22Rv1 (cell line): Measurements from ENCODE around the gene KIF26B.

Experiments used
- ZFX ChIP-seq: fragments of 450-650 bp; IDR thresholded peaks from 2 replicates; pipeline ENCODE4 v1.6.1; 2017; ENCODE audit warnings: antibody characterized with exemption, borderline replicate concordance
- TF ChIP-seq, protein P1 (sequence below): fragments of 450-650 bp; IDR thresholded peaks from 2 replicates; pipeline ENCODE4 v1.5.1; 2017; ENCODE audit warnings: mild to moderate bottlenecking

DNA sequence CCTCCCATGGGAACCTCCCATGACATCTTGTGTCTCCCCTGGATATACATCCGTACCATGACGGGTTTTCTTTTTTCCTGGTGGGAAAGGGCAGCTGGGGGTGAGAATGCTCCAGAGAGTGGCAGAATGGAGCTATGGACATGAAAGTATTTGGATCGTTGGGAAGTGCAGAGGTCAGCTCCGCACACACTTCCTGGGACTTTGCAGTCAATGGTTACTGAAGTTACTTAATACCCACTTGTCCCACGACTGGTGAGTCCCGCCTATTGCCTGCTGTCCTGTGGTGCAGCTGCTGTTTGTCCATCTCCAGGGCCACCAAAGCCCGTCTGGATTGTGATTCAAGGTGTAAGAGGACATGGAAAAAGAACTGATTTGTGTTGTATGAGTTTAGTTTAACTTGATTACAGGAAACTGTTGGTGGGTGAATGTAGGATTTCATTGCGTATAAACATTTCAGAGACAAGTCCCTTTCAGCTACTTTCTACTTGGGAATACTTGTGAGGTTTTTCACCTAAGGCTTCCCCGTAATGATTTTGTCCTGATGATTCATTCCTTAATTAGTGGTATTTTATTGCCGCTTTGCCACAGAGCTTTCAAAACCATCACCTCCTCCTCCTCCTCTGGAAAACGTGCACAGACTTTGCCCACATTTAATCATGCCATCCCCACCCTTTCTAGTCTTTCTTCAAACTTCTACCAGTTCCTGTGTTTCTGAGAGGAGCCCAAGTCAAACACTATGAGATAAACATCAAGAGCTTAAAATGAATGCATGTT is 308.8 kb downstream of the KIF26B start:
- TF ChIP-seq, protein P1, sequence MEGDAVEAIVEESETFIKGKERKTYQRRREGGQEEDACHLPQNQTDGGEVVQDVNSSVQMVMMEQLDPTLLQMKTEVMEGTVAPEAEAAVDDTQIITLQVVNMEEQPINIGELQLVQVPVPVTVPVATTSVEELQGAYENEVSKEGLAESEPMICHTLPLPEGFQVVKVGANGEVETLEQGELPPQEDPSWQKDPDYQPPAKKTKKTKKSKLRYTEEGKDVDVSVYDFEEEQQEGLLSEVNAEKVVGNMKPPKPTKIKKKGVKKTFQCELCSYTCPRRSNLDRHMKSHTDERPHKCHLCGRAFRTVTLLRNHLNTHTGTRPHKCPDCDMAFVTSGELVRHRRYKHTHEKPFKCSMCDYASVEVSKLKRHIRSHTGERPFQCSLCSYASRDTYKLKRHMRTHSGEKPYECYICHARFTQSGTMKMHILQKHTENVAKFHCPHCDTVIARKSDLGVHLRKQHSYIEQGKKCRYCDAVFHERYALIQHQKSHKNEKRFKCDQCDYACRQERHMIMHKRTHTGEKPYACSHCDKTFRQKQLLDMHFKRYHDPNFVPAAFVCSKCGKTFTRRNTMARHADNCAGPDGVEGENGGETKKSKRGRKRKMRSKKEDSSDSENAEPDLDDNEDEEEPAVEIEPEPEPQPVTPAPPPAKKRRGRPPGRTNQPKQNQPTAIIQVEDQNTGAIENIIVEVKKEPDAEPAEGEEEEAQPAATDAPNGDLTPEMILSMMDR, result no peak
- no peak for TF ChIP-seq ZFX
